Stimulated activated CD8-positive, alpha-beta memory T cell treated with anti-CD3 and anti-CD28 coated beads, Interleukin-15, amount 100 ng/mL, for 48 hours (primary cell): Measurements from ENCODE around the gene PCDH9.
A peak's percentile ranks its signal among the peaks of the same experiment; 100 is the strongest.

Experiments used
- DNase-seq, 2 donors: peaks; one replicate each; pipeline ENCODE4 v3.0.0-alpha.2; 2020; ENCODE audit warnings: low read depth in 2 of 2

Gene PCDH9

DNA sequence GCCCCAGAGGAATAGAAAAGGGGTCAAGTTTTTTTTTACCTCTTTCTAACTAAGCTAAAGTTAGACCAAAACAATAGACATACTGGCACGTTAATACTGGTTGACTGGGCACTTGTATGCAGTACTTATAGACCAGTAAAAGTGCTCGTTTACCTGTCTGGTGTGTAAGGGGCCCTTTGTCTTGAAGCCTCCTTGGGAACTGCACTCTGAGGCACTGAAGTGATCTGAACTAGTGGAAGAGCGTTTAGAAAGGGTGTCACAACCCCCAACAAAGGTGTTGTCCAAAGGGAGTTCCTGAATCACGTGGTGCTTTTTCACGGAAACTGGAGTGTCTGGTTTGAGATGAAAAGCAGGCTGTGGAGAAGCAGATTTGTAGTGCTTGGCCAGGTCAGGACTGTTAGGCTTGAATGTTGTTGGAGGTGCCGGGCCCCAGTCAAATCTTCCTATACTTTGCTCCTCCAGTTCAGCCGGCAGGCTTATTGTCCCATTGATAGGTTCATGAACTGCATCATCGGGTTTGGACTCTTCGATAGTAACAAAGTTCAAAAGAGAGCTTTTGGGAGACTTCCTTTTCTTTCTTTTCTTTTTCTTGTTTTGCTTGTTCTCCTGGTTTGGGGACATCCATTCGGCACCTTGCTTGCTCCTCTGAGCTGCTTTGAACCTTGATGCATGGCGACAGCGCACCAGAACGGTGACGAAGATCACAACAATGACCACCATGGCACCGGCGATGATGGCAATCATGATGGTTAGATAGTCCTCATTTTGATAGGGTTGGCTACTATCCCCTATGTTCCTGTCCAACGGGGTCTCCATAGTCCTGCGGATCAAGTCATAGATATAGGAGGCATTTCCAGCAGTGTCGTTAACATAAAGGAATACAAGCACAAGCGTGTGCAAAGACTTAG is 4.6 kb downstream of the PCDH9 start:
- no peak for DNase-seq

DNA sequence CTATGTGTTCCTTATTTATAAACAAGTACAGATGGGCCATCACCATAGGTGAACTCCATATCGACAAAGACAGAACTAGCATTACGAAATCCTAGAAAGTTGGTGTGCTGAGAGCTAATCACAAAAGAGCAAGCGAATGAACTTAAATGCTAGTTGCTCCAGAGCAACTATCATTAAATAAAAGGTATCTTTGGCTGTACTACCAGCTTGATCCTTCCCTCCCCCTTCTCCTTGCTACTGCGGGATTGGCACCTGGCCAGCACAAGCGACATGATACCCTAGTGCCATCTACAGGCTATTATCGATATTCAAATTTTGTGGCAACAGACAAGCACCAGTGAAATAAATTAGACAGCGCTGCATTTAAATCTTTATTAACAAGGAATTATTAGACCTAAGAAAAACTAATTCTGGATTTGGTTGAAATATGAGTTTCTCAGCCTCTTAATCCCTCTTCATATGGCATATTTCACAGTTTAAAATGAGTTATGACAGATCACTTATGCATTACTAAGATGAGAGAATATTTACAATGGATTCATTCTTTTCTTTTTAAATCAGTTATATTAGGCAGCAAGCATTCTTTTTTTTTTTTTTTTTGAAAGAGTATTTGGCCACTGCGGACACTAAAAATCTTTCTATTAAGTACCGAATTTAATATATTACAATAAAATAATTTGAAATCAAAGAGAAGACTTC is 5.8 kb downstream of the PCDH9 start:
- DNase-seq, result peak in 1 of 2 donors; percentile 3

DNA sequence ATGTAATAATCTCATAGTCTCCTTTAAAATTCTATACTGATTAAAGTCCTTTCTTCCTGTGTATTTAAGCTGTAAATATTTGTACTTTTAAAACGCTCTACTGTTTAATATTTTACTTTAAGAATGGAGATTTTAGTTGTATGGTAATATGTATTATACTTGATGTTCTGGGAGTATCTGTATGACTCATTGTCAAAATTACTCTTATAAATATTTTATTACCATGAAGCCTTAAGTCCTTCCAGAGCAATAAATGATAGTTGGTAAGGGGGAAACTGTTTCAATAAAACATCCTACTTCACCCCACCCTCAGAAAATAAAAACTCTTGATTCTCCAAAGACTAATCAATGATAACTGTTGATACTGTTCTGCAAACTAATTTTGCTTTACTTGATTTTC is 6.4 kb downstream of the PCDH9 start:
- DNase-seq, result no peak

DNA sequence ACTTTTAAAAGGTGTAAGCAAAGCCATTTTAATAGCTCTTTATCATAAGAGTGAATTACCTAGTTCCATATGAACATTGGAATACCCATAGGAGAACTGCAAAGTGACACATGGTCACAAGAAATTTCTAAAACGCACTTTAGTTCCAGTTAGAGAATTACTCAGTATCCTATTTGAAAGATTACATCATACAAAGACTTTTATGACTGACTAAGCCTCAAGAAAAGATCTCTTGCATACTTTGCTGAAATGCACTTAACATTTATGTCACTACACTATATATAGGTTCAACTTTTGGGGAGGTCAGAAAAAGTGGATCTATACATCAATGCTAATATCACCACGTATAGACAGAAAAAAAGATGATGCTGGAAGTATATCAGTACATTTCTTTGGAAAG is 7.1 kb downstream of the PCDH9 start:
- no peak for DNase-seq

DNA sequence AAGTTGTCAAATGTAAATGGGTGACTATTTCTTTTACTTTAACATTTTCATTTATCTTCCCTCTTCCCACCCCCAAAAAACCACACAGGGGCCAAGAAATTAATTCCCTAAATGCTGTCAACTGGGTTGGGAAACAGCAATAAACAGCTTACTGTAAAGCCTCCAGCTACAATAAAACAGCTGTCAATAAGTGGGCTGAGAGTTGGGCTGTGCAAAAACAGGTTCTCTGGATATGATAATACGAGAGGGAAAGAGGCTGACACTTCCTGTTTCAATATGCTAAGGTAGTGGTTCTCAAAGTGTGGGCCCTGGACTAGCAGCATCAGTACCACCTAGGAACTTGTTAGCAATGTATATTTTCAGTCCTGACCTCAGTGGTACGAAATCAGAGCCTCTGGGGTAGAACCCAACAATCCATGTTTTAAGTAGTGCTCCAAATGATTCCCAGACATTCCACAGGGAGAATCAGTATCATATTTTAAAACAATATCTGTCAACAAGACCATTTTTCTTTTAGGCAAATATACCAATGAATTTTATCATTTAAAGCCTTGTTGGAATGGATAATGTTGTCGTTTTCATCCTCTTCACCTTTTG is 8.4 kb downstream of the PCDH9 start:
- DNase-seq, result no peak

DNA sequence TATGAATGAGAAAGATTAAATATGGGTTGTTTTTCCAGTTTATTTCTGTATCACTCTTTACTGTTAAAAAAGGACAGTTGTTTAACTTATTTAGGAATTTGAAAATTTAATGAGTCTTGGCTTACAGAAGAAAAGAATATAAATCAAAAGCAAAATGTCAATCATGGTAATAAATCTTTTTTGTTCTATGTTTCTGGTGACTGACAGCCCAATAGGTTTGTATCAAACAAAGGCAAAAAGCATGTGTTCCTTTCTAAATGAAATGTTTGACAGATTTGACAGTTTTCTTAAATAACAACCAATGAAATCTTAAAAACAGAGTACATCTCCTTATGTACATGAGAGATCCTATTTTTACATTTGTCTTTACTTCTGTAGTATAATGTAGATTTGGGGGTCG is 11.0 kb downstream of the PCDH9 start:
- no peak for DNase-seq

DNA sequence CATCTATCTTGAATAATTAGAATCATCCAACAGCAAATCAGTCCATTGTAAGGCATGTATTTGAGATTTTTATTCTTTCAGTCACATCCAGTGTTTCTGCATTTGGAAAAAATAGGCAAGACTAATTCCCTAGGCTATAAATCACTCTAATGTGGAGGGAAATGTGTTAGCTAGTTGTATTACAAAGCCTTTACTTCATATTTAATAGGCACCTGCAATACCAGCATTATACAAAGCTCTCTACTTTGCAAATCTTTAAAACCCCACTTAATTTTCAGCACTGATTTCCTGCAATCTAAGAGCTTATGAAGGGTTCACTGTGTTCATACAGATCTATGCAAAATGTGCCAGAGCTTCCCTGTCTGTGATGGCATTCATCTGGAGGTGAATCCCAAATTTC is 12.3 kb downstream of the PCDH9 start:
- DNase-seq, result no peak

DNA sequence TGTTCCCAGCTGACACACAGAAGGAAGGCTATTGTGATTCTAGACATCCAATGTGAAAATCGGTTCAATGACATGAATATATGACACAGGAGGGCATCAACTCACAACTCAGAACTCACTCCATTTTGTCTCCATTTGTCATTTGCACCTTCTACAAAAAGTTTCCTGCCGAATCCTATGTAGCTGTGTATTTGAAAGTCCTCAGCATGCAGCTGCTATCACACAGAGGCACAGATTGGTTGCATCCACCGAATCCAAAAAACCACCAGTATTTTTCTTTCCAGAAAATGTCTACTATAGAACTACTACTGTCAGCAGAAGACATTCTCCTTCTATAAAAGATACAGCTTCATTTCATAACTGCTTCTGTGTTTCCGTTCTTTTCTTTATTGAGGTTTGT is 13.3 kb downstream of the PCDH9 start:
- DNase-seq, result no peak

DNA sequence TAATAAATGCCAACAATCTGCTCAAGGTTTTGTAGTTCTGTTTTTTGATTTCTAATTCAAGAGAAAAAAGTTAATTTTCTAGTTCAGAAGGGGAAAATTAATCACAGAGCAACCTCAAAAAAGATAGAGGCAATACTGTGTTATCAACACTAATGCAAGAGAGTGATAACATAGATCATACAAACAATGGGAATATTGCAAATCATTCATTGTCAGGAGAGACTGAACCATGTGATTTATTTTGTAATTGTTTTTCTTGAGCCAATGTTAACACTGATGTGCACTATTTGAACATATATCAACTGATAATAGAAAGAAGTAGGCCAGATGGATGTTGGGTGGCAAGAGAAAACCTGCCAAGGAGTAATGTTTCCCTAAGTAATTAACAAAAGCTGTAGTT is 19.9 kb downstream of the PCDH9 start:
- no peak for DNase-seq

DNA sequence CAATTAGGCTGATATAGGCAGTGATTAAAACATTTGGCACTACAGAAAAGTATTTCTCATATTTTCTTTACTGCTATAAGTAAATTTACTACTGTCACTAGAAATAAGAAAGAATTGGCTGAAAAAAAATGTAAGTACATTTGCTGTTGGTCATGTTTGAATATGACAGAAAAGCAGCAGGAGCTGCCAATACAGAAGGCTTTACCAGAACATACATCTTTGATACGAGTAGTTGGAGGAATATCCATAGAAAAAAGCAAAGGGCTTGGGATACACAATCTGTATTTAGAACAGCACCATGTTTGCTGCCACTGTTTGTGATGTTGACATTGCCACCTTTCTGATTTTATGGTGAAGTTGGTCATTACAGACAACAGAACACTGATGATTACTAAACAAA is 21.6 kb downstream of the PCDH9 start:
- DNase-seq, result no peak

DNA sequence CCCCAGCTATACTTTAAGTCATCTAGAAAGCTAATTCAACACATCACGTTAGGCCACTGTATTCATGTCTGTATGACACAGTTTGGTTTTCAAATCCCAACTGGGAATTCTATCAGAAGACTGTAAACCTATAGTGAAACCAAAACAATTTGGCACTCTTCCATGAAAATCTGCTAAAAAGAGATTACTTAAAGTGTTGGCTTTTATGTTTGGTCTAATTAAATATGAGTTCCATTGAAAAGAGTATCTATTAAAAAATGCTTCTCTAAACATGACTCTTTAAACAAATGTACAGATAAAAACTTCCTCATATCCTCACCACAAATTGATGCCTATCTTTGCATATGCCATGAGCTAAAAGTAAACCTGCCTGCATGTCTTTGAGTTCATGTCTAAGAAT is 25.4 kb downstream of the PCDH9 start:
- no peak for DNase-seq

DNA sequence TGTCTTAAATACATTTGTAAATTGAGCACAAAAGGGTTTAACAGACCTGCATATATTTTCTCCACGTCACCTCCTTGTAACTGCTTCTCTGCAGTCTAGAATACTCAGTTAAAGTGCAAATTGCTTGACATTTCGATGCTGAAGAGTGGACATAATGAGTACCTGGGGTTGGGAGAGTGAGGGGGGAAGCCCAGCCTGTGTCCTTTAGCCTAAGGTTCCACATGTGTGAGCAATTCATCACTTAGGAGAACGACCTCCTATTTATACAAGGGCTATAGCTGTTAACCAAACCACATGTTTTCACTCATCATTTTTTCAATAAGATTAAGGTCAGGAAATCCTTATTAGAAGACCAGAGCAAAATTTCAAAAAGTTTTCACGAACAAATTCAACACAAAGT is 29.5 kb downstream of the PCDH9 start:
- no peak for DNase-seq

DNA sequence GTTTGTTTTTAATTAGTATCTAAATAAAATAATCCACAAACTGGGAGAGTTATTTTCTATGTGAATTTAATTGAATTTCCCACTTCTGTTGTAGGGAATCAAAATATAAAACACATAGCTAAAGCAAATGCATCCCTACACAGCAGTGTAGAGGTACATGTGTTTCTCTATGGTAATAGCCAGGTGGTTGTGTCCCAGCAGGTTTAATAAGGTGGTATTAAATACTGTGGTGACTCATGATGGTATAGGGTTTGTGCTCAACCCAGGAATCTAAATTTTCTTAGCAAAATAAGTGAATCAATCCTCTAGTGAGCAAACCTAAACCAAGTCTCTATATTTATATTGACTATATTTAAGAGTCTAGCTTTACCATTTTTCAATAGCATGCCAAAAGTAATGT is 30.0 kb downstream of the PCDH9 start:
- DNase-seq, result no peak

DNA sequence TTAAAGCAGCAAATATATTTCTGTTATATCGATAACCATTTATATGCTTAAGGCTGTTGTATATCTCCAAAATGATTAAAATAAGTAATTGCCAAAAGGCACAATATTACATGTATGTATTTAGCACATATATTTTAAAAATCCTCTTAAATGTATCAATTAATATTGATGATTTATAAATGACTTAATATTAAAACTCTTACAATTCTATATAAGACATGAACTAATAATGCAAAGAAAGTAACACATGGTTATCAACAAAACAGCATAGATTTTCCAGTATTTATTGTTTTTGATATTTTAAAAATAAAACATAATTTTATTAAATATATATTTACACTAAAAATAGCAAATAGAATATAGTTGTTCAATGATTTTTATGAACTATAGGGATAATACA is 32.4 kb downstream of the PCDH9 start:
- no peak for DNase-seq

DNA sequence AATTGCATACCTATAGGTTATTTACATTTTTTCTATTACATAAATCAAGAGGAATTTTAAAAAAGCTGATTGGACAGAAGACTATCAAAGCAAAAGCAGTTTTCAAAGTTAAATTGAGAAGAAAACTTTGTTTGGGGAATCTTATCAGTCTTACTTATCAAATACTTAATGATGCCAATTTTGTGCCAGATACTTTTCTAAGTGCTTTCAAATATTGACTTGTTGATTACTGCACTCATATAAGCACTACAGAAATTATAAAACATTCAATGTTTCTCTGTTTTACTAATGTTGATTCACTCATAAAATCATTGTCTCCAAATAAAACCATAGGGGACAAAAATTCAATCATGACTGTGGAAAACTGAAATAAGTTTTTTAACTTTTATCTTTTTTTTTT is 36.2 kb downstream of the PCDH9 start:
- DNase-seq, result no peak

DNA sequence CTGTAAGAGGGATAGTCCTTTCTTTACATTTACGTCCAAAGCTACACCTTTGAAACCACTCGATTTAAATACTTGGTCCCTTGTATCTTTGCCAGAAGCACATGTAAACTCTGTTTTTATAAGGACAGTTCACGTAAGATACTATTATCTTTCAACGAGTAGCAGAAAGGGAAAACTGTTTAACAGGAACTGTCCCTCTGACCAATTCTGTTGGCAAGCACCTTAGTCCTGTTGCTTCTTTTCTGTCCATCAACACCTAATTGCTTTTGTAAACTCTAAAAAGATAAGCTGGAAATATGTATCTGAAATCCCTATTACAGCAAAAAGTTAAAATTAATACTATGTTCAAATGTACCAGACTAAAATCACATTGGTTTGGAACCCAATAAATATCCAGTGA is 37.4 kb downstream of the PCDH9 start:
- DNase-seq, result no peak

DNA sequence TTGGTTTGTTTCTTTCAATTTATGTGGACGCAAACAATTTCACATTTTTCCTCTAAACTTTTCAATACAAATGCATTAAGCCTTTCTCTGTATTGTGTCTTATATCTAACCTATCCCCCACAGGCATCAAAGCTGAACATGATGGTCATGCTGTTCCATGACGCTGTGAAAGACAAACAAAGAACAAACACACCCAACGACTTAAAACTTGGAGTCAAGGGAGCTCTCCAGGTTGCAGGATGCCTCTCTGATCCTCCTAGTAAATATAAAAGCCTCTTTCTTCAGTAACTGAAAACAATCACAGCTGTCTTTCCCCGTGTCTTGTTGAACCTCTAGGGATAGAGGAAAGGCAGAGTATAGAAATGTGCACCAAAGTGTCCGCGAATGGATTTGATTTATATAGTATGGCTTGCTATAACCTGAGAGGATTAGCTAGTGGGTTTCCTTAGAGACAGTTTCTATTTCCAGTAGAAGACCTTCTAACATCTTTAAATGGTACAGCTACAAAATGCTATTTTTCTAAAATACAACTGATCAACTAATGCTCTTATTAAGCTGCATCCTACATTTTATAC is 43.1 kb downstream of the PCDH9 start:
- DNase-seq, result no peak

DNA sequence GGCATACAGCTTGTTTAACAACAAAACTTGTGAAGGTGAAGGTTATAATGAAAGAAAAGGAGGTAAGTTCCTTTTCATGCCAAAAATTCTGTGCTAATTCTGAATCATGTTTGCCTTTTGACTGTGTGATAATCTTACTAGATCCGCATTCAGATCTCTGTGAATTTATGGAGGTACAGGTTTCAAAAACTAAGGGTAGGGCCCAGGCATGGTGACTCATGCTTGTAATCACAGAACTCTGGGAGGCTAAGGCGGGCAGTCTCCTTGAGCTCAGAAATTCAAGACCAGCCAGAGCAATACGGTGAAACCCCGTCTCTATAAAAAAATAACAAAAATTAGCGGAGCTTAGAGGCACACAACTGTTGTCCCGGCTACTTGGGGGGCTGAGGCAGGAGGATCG is 45.9 kb downstream of the PCDH9 start:
- DNase-seq, result no peak

DNA sequence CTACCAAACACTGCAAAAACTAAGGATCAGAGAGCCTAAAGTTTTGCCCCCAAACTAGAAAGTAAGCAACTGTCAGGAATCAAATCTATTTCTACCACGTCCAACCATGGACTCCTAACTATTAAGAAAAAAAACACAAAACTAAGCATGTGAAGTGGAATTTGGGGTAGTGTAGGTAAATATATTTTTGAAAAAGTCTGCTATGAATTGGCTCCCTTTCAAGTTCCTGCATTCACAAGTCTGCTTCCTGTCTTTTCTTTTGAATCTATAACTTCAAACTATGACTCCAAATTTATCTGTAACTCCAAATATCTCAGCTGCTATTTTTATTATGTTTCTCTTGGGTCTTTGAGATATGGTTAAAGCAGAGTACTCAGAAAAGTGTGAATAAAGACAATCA is 47.0 kb downstream of the PCDH9 start:
- DNase-seq, result no peak

DNA sequence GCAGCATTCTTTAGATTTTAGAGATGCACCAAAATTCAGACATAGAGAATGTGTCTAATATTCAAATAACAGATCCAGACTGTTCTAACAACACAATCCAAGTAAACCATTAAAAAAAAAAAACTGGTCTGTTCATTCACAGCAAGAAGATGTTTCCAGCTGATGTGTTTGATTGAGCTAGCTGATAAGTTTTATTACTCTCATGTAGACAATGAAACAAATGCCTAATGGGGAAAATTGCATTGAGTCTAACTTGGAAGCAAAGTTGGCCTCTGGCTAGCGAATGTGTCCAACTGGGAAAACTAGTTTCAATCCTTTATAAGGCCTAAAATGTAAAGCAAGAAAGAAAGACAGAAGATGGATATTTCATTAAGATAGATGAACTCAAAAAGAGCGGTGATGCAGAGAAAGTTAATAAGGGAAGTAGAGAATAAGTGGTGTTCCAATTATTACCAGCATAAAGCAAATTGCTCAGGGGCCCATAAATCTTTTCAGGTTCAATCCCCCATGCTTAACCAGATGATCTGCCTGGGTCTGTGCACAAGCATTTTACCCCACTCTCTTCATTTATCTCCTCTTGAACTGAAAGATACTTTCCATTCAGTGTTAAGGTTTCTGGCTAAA is 54.2 kb downstream of the PCDH9 start:
- DNase-seq, result no peak

DNA sequence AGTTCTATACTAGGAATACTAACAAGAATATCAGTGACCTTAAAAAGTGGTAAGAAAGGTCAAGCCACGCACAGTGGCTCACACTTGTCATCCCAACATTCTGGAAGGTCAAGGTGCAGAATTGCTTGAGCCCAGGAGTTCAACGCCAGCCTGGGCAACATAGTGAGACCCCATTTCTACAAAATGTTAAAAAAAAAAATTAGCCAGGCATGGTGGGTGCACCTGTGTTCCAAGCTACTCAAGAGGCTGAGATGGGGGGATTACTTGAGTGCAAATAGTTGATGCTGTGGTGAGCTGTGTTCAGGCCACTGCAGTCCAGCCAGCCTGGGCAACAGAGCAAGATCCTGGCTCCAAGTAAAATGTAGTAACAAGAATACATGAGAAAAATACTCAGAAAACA is 61.8 kb downstream of the PCDH9 start:
- no peak for DNase-seq

DNA sequence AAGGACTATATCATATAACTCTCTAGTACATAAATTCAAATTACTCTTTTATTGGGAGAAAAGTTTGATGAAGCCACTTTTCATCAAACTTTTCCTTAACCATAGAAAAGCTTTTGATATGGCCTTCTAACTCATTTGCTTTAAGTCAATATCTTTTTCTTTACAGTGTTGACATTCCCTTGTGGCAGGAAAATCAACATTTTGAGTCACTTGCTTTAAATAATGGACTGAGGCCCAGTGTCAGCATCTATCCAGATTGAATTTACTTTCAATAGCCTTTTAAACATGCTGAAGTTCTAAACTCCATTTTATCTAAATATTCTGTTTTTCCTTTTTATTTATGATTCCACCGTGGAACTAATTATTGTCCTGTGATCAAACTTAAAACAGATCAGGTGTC is 62.7 kb downstream of the PCDH9 start:
- no peak for DNase-seq
